DMS114 treated with DMSO at 0.1 percent for 48 hours (cell line): ENCODE measurements around the gene CBR4.
A peak's percentile ranks its signal among the peaks of the same experiment; 100 is the strongest.
"Not testable (repeated sequence)": the region's sequence is repeated elsewhere in the genome, so short reads cannot be mapped to it uniquely, and the experiment has no call there.

Source experiments
- DNase-seq: peaks from one replicate; lab custom pipeline; 2025; ENCODE audit not compliant: unreplicated experiment; lab: John Stamatoyannopoulos, UW

Gene CBR4

DNA sequence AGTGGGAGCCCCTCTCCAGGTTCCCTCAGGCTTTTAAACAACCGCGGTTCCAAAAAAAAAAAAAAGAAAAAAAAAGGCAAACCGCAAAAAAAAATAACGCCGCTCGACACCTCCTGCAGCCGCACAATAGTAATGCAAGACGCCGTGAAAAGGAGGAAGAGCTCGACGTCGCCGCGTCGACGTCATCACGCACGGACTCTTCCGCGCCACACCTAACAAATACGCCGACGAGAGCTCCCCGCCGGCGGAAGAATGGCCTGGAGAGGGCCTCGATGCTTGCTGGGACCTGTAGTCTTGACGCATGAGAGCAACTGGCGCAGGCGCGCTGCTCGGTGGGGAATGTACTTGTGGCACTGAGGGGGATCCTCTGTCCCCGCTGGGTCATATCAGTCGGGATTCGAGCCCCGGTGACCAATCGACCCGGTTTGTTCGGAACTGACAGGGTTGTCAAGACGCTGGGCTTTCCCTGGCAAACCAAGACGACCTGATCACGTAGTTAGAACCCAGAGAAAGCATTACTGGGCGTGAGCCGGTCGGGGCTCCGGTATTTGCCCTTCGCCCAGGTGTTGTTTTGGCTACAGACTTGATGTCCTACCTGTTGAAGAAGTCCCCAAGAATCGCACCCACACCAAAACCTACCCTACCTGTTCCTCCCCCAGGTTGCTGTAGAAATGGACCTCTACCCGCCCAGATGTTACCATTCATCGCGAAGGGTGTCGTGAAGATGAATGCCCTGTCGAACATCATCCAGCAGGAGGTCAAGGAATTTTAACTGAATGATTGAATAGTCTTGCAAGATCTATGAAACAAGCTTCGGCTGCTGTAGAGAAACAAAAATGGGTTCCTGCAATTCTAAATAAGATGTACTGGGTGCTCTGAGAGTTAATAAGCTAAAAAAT lies at the start of gene CBR4:
Gene CBR4, minus strand, starts transcription at position 131 of the 899 bp plus-strand sequence. CDS start 166 bp downstream, outside the sequence.
- DNase-seq, result peak; percentile 94

DNA sequence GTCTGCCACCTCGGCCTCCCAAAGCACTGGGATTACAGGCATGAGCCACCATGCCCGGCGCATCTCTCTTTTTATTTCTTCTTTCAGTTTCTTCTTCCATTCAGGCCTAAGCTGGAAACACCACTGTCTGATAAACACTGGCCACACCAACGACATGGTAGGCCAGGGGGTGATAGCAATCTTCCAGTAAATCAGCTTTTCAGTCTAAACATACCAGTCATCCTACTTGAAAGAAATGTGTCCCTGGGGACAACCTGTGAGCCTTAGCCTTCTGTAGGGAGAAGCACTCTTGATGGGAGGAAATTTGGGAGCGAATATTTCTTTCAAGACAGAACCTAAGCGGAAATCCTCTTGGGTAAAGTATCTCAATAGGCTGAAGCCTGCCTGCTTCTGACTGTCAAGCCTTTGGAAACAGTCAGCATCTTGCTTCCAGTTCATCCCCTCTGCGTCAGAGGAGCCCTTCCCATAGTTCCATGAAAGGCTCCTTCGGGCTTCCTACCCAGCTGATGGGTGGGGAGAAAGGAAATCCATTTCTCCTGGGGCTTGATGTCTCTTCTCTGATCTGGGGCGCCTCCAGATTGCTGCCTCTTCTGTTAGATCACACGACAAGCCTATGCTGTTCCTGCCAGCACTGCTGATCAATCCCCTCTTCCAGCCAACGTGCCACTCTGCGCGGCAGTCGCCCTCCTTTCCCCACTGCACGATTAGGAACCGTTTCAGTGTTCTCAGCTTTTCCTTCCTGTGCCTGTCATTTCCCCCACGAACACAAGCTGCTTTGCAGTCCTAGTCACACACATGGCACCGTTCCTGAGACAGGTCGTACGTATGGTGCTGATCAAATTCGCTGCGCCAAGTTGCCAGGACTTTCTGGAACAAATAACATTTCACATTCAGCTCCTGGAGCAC lies 49.5 kb upstream of the CBR4 start:
- DNase-seq, result no peak

DNA sequence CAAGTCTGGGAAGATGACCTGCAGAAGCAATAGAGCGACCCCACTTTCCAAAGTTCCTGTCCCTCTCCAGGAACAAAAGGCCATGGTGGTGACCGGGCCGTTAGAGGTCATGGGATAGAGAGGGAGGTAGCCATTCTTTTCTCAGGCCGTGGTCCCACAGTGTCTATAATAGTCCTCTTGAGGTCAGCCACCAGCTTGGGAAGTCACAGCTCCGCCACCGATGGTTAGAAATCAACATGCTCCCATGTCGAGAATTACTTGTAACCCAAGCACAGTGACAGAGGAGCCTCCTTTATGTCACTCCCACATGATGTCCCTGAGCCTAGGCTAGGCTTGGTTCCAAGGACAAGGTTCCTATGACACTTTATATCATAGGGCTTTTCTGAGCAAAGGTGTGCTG lies 48.3 kb upstream of the CBR4 start:
- no peak for DNase-seq

DNA sequence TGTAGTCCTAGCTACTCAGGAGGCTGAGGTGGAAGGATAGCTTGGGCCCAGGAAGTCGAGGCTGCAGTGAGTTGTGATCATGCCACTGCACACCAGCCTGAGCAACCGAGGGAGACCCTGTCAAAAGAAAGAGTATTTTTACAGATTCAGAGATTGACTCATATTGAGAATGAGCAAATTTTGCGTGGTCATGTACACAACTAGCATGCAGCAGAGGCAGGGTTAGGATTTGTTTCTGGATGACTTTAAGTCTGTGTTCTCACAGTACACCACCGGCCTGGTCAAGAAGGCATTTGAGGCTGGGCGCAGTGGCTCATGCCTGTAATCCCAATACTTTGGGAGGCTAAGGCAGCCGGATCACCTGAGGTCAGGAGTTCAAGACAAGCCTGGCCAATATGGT lies 44.8 kb upstream of the CBR4 start:
- DNase-seq, result no peak

DNA sequence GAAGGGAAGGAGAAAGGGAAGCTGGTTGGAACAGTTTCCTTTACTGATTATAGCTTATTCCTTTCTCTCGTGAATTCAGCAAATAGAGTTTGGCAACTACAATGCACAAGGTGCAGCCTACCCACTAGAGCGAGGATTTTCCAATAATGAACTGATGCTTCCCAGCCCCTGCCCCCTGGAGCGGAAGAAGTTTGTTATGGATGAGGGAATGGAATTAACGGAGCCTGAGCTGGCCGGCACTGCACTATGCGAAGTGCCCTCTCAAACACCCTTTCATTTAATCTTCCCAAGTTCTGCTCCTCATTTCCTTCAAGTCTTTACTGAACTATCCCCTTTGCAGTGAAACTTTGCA lies 42.5 kb upstream of the CBR4 start:
- DNase-seq, result no peak

DNA sequence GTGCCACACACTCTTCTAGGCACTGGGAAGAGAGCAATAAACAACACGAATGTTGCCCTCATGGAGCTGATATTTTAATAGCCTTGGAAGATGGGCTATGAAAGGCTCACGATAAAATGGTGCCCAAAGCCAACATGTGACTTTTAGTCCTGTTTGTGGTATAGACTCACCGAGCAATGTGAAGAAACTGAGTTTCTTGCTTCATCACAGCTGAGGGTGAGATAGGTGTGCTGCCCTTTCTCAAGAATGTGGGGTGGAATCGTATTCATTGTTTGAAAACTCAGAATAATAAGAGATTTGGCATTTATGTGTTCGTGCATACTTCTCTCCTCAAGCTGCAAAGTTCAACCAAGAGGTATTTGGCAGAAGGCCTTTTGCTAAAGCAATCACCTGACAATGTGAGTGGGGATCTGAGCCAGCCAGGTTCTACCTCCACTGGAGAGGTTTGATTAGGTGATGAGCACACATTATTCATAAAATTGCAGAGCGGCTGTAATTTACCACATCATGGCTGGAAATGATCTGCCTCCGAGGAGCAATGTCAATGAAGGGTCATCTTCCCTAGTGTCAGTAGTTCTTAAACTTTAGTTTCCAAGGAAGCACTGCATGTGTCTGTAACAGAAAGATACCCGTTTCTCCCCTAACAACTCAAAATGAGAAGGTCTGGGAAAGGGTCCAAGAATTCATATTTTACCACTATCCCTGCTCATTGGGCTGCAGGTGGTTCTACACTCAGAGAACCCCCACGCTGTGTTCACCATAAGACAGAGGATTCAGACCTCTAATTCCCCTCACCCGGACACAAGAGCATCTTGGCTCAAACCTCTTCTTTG lies 41.9 kb upstream of the CBR4 start:
- no peak for DNase-seq

DNA sequence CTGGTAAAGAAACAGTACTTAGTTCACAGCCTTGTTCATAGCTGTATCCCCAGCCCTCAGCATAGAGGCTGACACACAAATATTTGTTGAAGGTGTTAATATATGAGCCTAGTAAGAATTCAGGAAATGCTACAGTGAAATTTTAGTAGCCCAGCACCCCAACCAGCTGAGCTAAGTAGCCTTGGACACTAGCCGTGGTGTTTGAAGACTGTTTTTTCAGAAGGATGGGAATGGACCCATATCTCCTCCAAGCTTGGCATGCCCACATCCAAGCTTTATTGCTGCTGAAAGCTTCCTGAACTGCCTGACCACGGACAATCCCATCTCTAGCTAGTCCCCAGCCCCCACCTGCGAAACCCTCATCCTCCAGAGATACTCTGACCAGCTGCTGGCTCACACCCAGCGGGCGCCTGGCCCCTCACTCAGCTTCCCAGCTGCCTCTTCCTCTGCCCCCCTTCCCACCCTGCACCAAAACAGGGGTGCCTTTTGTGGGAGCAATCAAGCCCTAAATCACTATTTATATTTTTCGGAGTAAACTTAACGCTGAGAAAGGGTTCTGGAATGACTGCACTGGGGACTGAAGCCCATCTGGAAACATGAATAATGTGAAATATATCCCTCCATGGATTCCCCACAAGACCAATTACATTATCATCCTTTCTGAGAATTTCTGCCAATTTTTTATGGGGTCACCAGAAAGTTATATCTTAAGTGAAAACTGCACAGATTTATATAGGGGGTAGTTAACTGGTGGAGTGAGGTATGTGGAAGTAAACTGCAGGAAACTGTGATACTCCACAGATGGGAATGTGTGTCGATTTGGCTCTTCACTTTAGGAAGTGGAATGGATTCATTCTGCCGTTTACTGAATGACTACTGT lies 41.1 kb upstream of the CBR4 start:
- no peak for DNase-seq

DNA sequence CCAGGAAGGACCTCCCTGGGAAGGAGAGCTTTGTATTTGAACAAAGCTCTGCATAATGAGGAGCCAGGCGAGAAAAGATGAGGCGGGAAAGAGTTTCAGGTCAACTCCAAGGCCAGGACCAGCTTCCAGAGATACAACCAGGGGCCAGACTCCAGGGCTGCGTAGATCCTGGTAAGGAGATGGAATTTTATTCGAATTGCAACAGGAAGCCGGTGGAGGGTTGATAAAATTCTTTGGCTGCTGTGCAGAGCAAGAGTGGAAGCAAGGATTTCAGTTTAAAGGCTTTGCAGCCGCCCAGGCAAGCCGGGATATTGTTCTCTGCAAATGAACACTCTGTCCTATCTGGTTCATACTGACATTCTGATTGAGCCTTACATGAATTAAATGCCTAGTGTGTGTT lies 40.2 kb upstream of the CBR4 start:
- DNase-seq, result no peak

DNA sequence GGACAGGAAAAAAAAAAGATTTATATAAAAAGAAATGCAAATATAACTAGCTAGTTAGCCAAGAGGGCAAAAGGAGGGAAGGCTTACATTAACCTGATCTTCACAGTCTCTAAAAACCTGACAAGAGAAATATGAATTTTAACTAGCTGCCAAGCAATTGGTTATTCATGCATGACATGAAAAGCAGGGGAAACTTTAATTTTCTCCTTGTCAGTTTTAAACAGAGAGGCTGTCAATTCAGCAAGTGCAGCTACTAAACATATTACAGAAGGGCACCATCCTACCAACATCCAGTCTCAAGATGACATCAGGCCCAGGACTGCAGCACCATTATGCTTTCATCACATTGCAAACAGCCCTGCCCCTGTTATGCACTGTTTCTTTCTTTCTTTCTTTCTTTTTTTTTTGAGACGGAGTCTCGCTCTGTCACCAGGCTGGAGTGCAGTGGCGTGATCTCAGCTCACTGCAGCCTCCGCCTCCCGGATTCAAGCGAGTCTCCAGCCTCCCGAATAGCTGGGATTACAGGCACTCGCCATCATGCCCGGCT lies 38.9 kb upstream of the CBR4 start:
- DNase-seq, result no peak

DNA sequence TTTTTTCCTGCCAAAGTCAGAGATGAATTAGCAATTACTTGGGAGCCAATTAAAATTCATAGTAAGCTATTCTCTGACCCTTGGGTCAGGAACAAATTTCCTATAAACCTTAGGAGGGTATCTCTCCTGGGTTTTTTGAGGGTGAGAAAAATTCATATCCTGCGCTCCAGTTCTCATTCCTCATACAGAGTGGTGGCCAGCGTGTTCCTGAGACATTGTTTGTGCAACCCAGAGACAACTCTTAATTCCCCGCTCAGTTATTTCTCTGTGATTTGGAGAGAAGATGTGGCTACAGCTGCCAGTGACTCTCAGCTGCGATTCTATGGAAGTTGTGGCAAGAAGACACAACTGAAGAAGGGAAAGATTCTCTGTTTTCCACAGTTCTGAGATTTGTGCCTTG lies 37.9 kb upstream of the CBR4 start:
- no peak for DNase-seq

DNA sequence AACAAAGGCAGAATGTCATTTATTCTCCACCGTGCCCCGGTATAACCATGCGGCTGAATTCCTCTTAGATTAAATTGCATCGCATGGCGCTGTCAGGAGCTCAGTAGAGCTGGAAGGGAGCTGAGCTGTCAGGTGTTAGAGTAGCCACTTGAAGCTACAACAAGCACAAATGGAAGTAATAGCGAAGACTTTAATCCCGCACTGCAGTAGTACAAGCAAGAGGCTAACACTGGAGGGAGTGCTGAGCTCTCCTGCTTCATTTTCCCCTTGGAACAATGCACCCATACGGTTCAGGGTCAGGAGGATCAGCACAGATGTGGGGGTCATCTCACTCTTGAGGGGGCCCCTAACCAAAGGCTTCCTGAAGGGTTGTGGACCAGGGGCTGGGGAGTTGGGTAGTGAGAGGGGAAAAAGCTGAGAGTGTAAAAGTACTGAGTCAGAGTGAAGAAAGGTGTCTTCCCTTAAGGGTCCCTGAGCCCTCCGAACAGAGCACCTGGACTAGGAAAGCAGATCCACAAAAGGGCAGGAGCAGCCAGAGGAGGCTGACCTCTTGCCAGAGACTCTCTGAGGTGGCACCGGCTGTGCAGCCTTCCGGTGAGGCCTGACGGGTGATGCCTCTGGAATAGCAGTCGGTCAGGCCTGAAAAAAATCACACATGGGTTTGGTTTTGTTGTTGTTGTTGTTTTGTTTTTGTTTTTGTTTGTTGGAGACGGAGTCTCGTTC lies 36.0 kb upstream of the CBR4 start:
- no peak for DNase-seq

DNA sequence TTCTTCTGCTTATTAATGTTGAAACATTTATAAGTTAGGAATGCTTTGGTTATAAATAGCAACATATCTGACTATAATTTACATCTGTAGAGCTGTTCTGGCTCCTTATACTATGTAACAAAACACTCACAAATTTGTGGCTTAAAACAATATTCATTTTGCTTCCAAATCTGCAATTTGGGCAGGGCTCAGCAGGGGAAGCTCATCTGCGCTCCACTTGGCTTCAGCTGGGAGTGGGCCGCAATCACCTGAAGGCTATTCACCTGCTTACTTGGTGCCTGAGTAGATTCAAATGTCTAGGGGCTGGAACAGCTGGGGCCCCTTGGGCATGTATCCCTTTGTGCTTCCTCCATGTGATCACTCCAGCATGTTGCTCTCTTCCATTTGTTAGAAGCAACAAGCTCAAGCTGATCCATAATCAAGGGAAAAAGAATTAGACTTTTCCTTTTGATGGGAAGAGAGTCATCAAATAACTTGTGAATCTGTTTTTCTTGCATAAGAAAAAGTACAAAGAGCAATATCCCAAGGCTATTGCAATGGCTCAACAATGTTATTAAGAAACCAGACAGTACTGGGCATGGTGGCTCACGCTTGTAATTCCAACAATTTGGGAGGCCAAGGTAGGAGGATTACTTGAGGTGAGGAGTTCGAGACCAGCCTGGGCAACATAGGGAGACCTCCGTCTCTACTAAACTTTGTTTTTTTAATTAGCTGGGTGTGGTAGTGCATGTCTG lies 34.8 kb upstream of the CBR4 start:
- DNase-seq, result no peak

DNA sequence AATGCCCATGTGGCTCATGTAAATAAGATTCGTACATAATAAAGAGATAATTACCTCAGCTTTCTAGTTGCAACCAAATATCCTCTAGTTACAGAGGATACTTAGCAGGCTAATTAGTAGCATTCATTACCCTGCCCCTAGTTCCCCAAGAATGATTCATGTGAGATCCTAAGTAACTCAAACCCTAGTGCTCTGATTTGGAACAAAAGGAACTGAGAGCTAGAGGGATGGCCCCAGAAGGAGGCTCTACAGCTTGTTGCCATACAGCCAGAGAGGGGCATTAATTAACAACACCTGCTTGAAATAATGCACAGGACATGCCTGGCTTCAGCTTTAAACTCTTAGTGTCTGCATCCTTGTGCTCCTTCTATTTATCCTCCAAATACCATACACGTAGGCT lies 32.6 kb upstream of the CBR4 start:
- no peak for DNase-seq

DNA sequence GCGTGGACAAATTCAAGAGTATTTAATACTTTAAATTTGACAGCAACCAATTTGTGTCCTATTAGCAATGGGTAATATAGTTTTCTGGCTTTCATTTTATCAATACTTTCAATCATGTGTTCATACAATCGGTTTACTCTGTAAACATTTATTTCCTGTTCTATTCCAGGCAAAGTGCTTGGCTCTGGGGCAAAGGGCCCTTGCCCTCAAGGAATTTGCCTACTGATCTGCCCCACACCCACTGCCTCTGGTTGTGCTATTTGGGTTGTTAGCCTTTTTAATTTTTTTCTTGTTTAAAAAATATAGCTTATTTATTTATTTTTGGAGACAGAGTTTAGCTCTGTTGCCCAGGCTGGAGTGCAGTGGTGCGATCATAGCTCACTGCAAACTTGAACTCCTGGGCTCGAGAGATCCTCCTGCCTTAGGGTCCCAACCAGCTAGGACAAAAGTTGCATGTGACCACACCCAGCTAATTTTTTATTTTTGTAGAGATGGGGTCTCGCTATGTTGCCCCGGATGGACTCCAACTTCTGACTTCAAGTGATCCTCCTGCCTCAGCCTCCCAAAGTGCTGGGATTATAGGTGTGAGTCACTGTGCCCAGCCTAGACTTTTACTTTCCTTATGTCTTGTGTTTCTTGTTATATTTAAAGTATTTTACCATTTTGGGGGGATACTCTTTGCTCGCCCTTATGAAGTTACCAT lies 30.7 kb upstream of the CBR4 start:
- DNase-seq, result no peak

DNA sequence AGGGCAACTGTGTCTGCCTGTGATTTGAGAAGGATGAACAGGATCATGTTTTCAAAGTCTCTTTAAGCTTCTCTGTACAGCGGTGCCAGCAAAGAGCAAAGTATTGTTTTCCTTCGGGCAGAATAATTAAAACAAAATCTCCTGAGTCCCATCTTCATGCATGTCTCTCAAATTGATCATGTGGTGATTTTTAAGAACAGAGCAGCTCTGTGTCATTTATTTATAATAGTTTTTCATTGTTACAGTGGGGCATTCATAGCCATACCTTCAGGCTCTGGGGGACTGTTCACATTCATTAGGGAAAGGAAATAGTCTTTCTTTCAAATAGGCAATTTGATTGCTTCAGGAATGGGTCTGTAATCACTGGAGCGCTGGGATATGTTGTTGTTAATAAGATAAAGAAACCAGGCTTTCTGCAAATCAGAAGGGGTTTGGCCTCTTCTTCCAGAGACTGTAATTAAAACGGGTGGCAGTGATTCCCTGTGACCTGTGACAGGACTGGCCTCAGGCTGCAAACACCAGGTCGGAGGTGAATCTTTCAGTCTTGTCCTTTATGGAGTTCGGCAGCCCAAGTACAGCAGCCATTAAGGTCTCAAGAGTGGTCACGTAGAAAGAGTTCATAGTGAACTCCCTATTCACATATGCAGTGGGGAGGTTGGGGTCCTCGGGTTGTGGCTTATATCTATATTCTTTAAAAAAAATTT lies 29.3 kb upstream of the CBR4 start:
- DNase-seq, result no peak

DNA sequence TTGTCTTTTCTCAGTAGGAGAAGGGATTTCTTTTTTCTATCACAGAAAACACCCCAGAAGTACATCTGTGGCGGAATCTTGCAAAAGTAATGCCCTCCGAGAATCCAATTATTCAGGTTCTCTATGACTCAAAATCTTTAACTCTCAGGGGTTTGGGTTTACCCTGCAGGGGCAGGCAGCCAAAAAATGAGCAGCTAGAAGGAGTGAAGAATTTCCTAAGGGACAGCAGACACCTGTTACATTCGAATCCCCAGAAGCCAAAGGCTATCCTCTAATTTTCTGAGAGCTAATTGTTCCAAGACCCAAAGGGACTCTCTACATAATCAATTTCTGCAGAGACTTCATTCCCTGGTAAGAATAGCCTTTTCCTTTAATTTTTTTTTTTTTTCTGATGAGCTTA lies 27.5 kb upstream of the CBR4 start:
- DNase-seq, result no peak

DNA sequence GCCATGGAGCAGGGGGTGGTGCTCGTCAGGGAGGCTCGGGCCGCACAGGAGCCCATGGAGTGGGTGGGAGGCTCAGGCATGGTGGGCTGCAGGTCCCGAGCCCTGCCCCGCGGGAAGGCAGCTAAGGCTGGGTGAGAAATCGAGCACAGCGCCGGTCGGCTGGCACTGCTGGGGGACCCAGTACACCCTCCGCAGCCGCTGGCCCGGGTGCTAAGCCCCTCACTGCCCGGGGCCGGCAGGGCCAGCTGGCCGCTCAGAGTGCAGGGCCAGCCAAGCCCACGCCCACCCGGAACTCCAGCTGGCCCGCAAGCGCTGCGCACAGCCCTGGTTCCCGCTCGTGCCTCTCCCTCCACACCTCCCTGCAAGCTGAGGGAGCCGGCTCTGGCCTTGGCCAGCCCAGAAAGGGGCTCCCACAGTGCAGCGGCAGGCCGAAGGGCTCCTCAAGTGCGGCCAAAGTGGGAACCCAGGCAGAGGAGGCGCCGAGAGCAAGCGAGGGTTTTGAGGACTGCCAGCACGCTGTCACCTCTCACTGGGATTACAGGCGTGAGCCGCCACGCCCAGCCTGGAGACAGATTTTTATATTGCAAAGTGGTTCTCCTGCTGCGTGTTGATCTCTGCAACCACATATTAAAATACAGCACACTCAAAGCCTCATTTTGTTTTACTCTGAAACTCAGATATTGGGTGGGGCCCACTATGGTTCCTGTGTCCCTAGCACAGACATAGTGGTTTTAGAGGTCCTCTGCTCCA lies 26.0 kb upstream of the CBR4 start:
- DNase-seq, result not testable (repeated sequence)
